ENCODE measurements around the gene AFG3L2. TPM values are rescaled to one million over a fixed set of nuclear protein-coding genes. Genes with fewer than 3 reads are reported as not detected.

AFG3L2 gene
- total and polyA plus RNA-seq, 2 donors: 31.5 to 41.1 TPM

GRCh38 chr18:12318857-12319256, 58.2 kb downstream of the AFG3L2 start:
- 70% methylated on average over 5 of the region's 5 CpGs for WGBS
- Histone ChIP-seq H3K36me3 (ENCODE audit: insufficient read depth) (peaks cover 4% of the 10 kb centered on the region), H3K4me3 (ENCODE audit: low read depth, low read length) (no peak overlapping the region), H3K27ac (ENCODE audit: low read depth) (no peak overlapping the region), H3K4me1 (ENCODE audit: insufficient read depth) (peaks cover 3% of the 10 kb centered on the region)
- no peak for DNase-seq (ENCODE audit: extremely low spot score)

GRCh38 chr18:12318334-12318697, 58.7 kb downstream of the AFG3L2 start:
- WGBS: 34% methylated on average over 5 of the region's 5 CpGs
- Histone ChIP-seq H3K4me3 (ENCODE audit: low read depth, low read length) (no peak overlapping the region), H3K36me3 (ENCODE audit: insufficient read depth) (peaks cover 4% of the 10 kb centered on the region), H3K27ac (ENCODE audit: low read depth) (no peak overlapping the region), H3K4me1 (ENCODE audit: insufficient read depth) (peaks cover 3% of the 10 kb centered on the region)
- DNase-seq (ENCODE audit: extremely low spot score): no peak

DNA sequence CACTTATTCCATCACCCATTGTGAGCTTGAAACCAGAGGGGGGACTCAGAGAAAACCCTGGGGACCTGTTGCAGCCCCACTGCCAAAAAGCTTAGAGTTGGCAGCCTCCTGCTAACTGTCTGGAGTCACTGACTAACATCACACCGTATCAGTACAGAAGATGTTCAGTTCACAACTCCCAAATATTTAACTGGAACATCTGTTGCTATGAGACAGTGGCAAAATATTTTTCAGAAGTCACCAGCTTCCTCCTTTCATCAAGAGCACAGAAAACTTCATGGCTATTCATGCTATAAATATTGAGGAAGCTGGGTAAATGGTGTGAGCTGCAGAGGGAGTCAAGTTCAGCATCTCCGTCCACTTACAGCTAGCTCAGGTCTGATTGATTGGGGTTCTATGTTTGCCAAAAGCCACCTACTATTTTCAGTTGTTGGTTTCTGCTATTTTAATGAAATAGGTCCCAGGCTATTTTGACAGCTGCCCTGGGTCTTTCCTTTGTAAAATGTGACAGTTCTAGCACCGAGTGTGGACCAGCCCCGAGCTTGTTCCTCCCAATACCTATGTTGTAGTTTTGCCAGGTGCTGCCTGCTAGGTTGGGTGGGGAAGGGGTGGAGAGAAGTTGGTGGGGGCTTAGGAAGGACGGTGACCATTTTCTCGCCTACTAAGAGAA, 59.2 kb downstream of the AFG3L2 start:
- no peak overlapping the region for H3K27ac ChIP-seq (ENCODE audit: low read depth)
- H3K4me1 ChIP-seq (ENCODE audit: insufficient read depth): peaks cover 3% of the 10 kb centered on the region
- 36% methylated on average over 6 of the region's 6 CpGs for WGBS
- H3K36me3 ChIP-seq (ENCODE audit: insufficient read depth): peaks cover 4% of the 10 kb centered on the region
- H3K4me3 ChIP-seq (ENCODE audit: low read depth, low read length): no peak overlapping the region
- no peak for DNase-seq (ENCODE audit: extremely low spot score)

- 32% methylated on average over 5 of the region's 5 CpGs for WGBS
- DNase-seq (ENCODE audit: extremely low spot score): no peak
- Histone ChIP-seq H3K4me3 (ENCODE audit: low read depth, low read length) (no peak overlapping the region), H3K36me3 (ENCODE audit: insufficient read depth) (peaks cover 4% of the 10 kb centered on the region), H3K27ac (ENCODE audit: low read depth) (no peak overlapping the region), H3K4me1 (ENCODE audit: insufficient read depth) (peaks cover 3% of the 10 kb centered on the region)
These were observed 61.1 kb downstream of the AFG3L2 start for GRCh38 chr18:12315911-12316310.

DNA sequence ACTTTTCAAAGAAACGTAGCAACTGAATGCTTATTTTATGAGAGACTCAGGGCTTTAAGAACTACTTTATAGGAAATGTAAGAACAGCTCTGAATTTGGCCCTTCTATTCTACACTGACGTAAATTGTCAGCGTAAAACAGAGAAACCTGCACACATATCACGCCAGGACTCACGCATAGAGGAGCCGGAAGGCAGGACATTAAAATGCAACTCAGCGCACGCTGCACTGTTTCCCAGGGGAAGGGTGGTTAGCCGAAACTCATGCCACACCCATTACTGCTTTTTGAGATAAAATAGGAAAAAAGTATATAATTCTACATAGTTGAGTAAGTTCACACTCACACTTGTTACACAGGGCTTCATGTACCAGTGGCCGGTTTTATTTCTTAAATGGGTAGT, 61.5 kb downstream of the AFG3L2 start:
- no peak overlapping the region for H3K4me3 ChIP-seq (ENCODE audit: low read depth, low read length)
- DNase-seq (ENCODE audit: extremely low spot score): no peak
- 53% methylated on average over 10 of the region's 10 CpGs for WGBS
- peaks cover 5% of the 10 kb centered on the region for H3K4me1 ChIP-seq (ENCODE audit: insufficient read depth)
- H3K27ac ChIP-seq (ENCODE audit: low read depth): no peak overlapping the region
- peaks cover 4% of the 10 kb centered on the region for H3K36me3 ChIP-seq (ENCODE audit: insufficient read depth)

DNA sequence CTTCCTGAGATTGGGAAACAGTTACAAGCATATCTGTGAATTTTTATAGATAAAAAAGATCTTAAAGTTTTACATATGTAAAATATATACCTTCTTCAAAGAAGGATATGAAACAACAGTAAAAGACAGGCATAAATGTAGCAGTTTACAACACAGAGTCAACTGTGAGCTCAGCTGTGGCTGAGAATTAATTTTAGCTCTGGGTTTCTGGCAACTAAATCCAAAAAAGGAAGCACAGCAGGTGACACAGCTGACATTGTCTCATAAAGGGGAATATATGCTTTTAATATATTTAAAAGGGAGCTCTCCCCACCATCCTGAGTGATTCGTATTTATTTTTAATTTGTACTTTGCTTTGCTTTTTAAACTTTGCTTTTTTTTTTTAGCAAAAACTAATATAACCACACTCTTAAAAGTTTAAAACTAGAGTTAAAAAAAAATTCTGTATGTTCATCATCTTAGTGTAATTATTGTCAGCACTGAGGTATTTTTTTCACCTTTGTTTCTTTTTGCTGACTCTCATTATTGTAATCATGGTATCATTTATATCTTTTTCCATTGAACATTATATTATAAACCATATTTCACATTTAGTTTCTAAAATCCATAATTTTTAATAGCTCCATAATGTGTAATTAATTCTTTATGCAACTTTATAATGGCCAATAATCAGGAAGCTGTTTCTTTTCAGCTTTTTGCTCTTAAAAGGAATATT, 62.3 kb downstream of the AFG3L2 start:
- WGBS: 67% methylated on average over 1 of the region's 1 CpG
- Histone ChIP-seq H3K4me3 (ENCODE audit: low read depth, low read length) (no peak overlapping the region), H3K27ac (ENCODE audit: low read depth) (no peak overlapping the region), H3K4me1 (ENCODE audit: insufficient read depth) (peaks cover 5% of the 10 kb centered on the region), H3K36me3 (ENCODE audit: insufficient read depth) (peaks cover 4% of the 10 kb centered on the region)
- no peak for DNase-seq (ENCODE audit: extremely low spot score)

GRCh38 chr18:12313530-12314245, 63.3 kb downstream of the AFG3L2 start:
- H3K27ac ChIP-seq (ENCODE audit: low read depth): no peak overlapping the region
- no peak for DNase-seq (ENCODE audit: extremely low spot score)
- H3K36me3 ChIP-seq (ENCODE audit: insufficient read depth): peaks cover 4% of the 10 kb centered on the region
- H3K4me1 ChIP-seq (ENCODE audit: insufficient read depth): peaks cover 6% of the 10 kb centered on the region
- no peak overlapping the region for H3K4me3 ChIP-seq (ENCODE audit: low read depth, low read length)
- WGBS: 75% methylated on average over 5 of the region's 5 CpGs

DNA sequence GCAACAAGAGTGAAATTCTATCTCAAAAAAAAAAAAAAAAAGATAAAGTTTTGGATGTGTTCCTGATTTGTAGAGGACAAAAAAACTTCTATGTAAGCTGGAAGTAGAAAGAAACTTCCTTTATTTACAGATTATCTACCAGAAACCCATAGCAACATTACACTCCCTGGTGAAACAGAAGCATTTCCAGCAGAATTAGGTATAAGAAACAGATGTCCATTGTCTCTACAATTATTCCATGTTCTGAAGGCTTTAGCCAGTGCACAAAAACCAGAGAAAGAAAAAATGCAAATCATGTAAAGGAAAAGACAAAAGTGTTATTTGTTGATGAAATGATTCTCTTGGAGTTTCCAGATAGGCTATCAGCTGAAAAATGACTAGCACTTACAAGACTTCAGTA, 64.1 kb downstream of the AFG3L2 start:
- Histone ChIP-seq H3K27ac (ENCODE audit: low read depth) (no peak overlapping the region), H3K4me3 (ENCODE audit: low read depth, low read length) (no peak overlapping the region), H3K36me3 (ENCODE audit: insufficient read depth) (peaks cover 4% of the 10 kb centered on the region), H3K4me1 (ENCODE audit: insufficient read depth) (peaks cover 8% of the 10 kb centered on the region)
- DNase-seq (ENCODE audit: extremely low spot score): no peak

- no peak overlapping the region for H3K4me3 ChIP-seq (ENCODE audit: low read depth, low read length)
- peaks cover 7% of the 10 kb centered on the region for H3K4me1 ChIP-seq (ENCODE audit: insufficient read depth)
- no peak overlapping the region for H3K27ac ChIP-seq (ENCODE audit: low read depth)
- 93% methylated on average over 6 of the region's 6 CpGs for WGBS
- peaks cover under 1% of the 10 kb centered on the region for H3K36me3 ChIP-seq (ENCODE audit: insufficient read depth)
- no peak for DNase-seq (ENCODE audit: extremely low spot score)
These were observed 66.3 kb downstream of the AFG3L2 start for GRCh38 chr18:12310762-12311161.

GRCh38 chr18:12309683-12310198, 67.3 kb downstream of the AFG3L2 start:
- Histone ChIP-seq H3K36me3 (ENCODE audit: insufficient read depth) (no peaks in the 10 kb centered on the region), H3K4me1 (ENCODE audit: insufficient read depth) (peaks cover 5% of the 10 kb centered on the region), H3K4me3 (ENCODE audit: low read depth, low read length) (no peak overlapping the region), H3K27ac (ENCODE audit: low read depth) (no peak overlapping the region)
- DNase-seq (ENCODE audit: extremely low spot score): no peak
- 42% methylated on average over 7 of the region's 7 CpGs for WGBS

- peak overlapping the region; percentile 89 for H3K27ac ChIP-seq (ENCODE audit: low read depth)
- no peaks in the 10 kb centered on the region for H3K36me3 ChIP-seq (ENCODE audit: insufficient read depth)
- peak overlapping the region; percentile 55 for H3K4me3 ChIP-seq (ENCODE audit: low read depth, low read length)
- DNase-seq (ENCODE audit: extremely low spot score): no peak
- under 1% methylated on average over 81 of the region's 81 CpGs for WGBS
- H3K4me1 ChIP-seq (ENCODE audit: insufficient read depth): peaks cover 5% of the 10 kb centered on the region
These were observed 68.5 kb downstream of the AFG3L2 start for GRCh38 chr18:12308386-12309100.

- under 1% methylated on average over 85 of the region's 88 CpGs for WGBS
- DNase-seq (ENCODE audit: extremely low spot score): no peak
- H3K27ac ChIP-seq (ENCODE audit: low read depth): peak within 1 kb of the TSS; percentile 89
- H3K4me1 ChIP-seq (ENCODE audit: insufficient read depth): peaks cover 5% of the 10 kb centered on the region
- H3K36me3 ChIP-seq (ENCODE audit: insufficient read depth): no peaks in the 10 kb centered on the region
- peak within 1 kb of the TSS; percentile 55 for H3K4me3 ChIP-seq (ENCODE audit: low read depth, low read length)
These were observed 69.2 kb downstream of the AFG3L2 start, which contains the start of gene TUBB6 for GRCh38 chr18:12307701-12308385. TSS of gene TUBB6 (plus strand) at chr18:12308241. CDS start at chr18:12308293, 52 bp downstream.

Data from urinary bladder (tissue), 4 donors.